Fibroblast of skin of left quadriceps (primary cell): ENCODE measurements around the gene CERS2.
"Not testable (repeated sequence)": the region's sequence is repeated elsewhere in the genome, so short reads cannot be mapped to it uniquely, and the experiment has no call there.

Source experiments
- DNase-seq, 2 experiments: peaks; one replicate each; pipeline ENCODE4 v3.0.0-alpha.2; 2013; ENCODE audit warnings: low read depth in 2 of 2

CERS2 gene

GRCh38 chr1:150969626-150970025, 5.0 kb downstream of the CERS2 start:
- DNase-seq = no peak

GRCh38 chr1:150968491-150968890, 6.1 kb downstream of the CERS2 start:
- no peak for DNase-seq

- DNase-seq = no peak
Observed at GRCh38 chr1:150967936-150968335, 6.7 kb downstream of the CERS2 start.

- no peak for DNase-seq
Observed at GRCh38 chr1:150966011-150966410, 8.6 kb downstream of the CERS2 start.

GRCh38 chr1:150965605-150966004, 9.0 kb downstream of the CERS2 start:
- DNase-seq = no peak

GRCh38 chr1:150964164-150964489, 10.5 kb downstream of the CERS2 start:
- no peak for DNase-seq

- no peak for DNase-seq
Observed at GRCh38 chr1:150963321-150964163, 11.1 kb downstream of the CERS2 start.

- DNase-seq = no peak
Observed at GRCh38 chr1:150961756-150962155, 12.9 kb downstream of the CERS2 start.

GRCh38 chr1:150960646-150961045, 14.0 kb downstream of the CERS2 start:
- DNase-seq = no peak

- DNase-seq = no peak
Observed at GRCh38 chr1:150957666-150958065, 17.0 kb downstream of the CERS2 start.

- no peak for DNase-seq
Observed at GRCh38 chr1:150955280-150955679, 19.4 kb downstream of the CERS2 start.

GRCh38 chr1:150954708-150955107, 19.9 kb downstream of the CERS2 start:
- DNase-seq = no peak

GRCh38 chr1:150944856-150945255, 29.8 kb downstream of the CERS2 start:
- DNase-seq = no peak

GRCh38 chr1:150931773-150932172, 42.9 kb downstream of the CERS2 start:
- DNase-seq = no peak

GRCh38 chr1:150928775-150929174, 45.9 kb downstream of the CERS2 start:
- DNase-seq = not testable (repeated sequence)

- DNase-seq = peak; percentile 14 to 20
Observed at GRCh38 chr1:150928286-150928685, 46.3 kb downstream of the CERS2 start.

GRCh38 chr1:150927624-150928023, 47.0 kb downstream of the CERS2 start:
- no peak for DNase-seq

GRCh38 chr1:150926097-150926741, 48.4 kb downstream of the CERS2 start, which contains the start of gene SETDB1:
SETDB1 (plus strand) TSS chr1:150926363; CDS start chr1:150927715, 1,352 bp downstream.
- peak; percentile 93 to 94 for DNase-seq

- no peak for DNase-seq
Observed at GRCh38 chr1:150925080-150925479, 49.6 kb downstream of the CERS2 start.

- peak; percentile 85 to 88 for DNase-seq
Observed at GRCh38 chr1:150922519-150922975, 52.1 kb downstream of the CERS2 start.

- no peak for DNase-seq
Observed at GRCh38 chr1:150917387-150917786, 57.2 kb downstream of the CERS2 start.
